Smooth muscle cell (in vitro differentiated cells): ENCODE results near the gene BIRC6. TPM values are rescaled to one million over a fixed set of nuclear protein-coding genes. Genes with fewer than 3 reads are reported as not detected.

Experiments
- DNase-seq: peaks from one replicate; lab custom pipeline; 2025; ENCODE audit not compliant: unreplicated experiment; lab: John Stamatoyannopoulos, UW
- H2AFZ ChIP-seq: fragments of 200-600 bp; sonication (generic); 2 replicates; pipeline ENCODE4 v1.6.0; 2016; ENCODE audit warnings: antibody characterized with exemption, low read depth, mild to moderate bottlenecking
- H3F3A ChIP-seq: fragments of 200-600 bp; sonication (generic); 2 replicates; pipeline ENCODE4 v1.6.0; 2017; ENCODE audit warnings: antibody characterized with exemption, low read depth
- H3K27ac ChIP-seq: fragments of 200-600 bp; sonication (generic); 2 replicates; pipeline ENCODE4 v1.5.1; 2016; ENCODE audit warnings: low read depth, mild to moderate bottlenecking
- H3K27me3 ChIP-seq: fragments of 200-600 bp; sonication (generic); 2 replicates; pipeline ENCODE4 v1.6.1; 2016; ENCODE audit warnings: low read depth, mild to moderate bottlenecking
- H3K36me3 ChIP-seq: fragments of 200-600 bp; sonication (generic); 2 replicates; pipeline ENCODE4 v1.5.1; 2016; ENCODE audit warnings: low read depth
- H3K4me1 ChIP-seq: fragments of 200-600 bp; sonication (generic); 2 replicates; pipeline ENCODE4 v1.5.1; 2016; ENCODE audit warnings: low read depth
- H3K4me2 ChIP-seq: fragments of 200-600 bp; sonication (generic); 2 replicates; pipeline ENCODE4 v1.6.0; 2016; ENCODE audit warnings: mild to moderate bottlenecking
- H3K4me3 ChIP-seq: fragments of 200-600 bp; sonication (generic); 2 replicates; pipeline ENCODE4 v1.5.1; 2016; ENCODE audit warnings: mild to moderate bottlenecking
- H3K79me2 ChIP-seq: fragments of 200-600 bp; sonication (generic); 2 replicates; pipeline ENCODE4 v1.6.0; 2016; ENCODE audit warnings: low read depth, mild to moderate bottlenecking
- H3K9ac ChIP-seq: fragments of 200-600 bp; sonication (generic); 2 replicates; pipeline ENCODE4 v1.6.0; 2016; ENCODE audit warnings: low read depth
- H3K9me3 ChIP-seq: fragments of 200-600 bp; sonication (generic); replicated peaks from 2 replicates; pipeline ENCODE4 v1.5.1; 2016; ENCODE audit warnings: low read depth
- H4K20me1 ChIP-seq: fragments of 200-600 bp; sonication (generic); 2 replicates; pipeline ENCODE4 v1.6.0; 2016; ENCODE audit warnings: low read depth
- WGBS: methylation state at CpG from one replicate; pipeline ENCODE4 v1.1.7; 2016; ENCODE audit warnings: low lambda C conversion rate; 5-methylcytosine and 5-hydroxymethylcytosine counted together
- polyA plus RNA-seq: library from polyadenylated mRNA; unstranded; fragments of >200 nt; fragmentation: Nextera tagmentation; extraction: Ambion mirVana; gene quantifications from 2 replicates; pipeline ENCODE4 v1.2.1, GENCODE V29; 2016
- total RNA-seq: library from RNA; depleted of rRNA; stranded (reverse); fragments of >200 nt; gene quantifications from 2 replicates; pipeline ENCODE4 v1.2.3, GENCODE V29; 2014
- TF ChIP-seq, protein P1 (sequence below): fragments of 200-600 bp; sonication (generic); IDR thresholded peaks from 2 replicates; pipeline ENCODE4 v1.5.1; 2017; ENCODE audit warnings: borderline replicate concordance, mild to moderate bottlenecking, antibody characterized with exemption; ENCODE audit not compliant: insufficient read depth, poor library complexity, severe bottlenecking

The BIRC6 gene
- total and polyA plus RNA-seq, 2 experiments from 2014 or later, result 12.4 to 79.8 TPM

DNA sequence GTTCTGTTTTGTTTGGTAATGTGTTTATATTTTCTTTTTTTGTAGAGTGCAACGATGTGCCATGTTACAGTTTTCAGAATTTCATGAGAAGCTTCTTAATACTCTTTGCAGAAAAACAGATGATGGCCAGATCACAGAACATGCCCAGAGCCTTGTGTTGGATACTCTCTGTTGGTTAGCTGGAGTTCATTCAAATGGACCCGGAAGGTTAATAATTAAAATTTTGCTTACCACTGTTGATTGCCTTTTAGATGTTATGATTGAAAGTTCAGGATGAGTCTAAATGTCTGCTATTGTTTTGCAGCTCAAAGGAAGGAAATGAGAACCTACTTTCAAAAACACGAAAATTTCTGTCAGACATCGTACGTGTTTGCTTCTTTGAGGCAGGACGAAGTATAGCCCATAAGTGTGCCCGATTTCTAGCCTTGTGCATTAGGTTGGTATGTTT, 85.2 kb downstream of the BIRC6 start:
- Histone ChIP-seq H3K9ac (no peak overlapping the region), H3K79me2 (peaks cover 10% of the 10 kb centered on the region), H3K4me2 (no peak overlapping the region), H3K4me1 (no peaks in the 10 kb centered on the region), H2AFZ (no peak overlapping the region), H3K9me3 (no peaks in the 10 kb centered on the region), H3K4me3 (no peak overlapping the region), H3K27ac (no peak overlapping the region), H3K36me3 (peaks cover 50% of the 10 kb centered on the region), H4K20me1 (peaks cover 3% of the 10 kb centered on the region), H3K27me3 (no peaks in the 10 kb centered on the region), H3F3A (no peaks in the 10 kb centered on the region)
- no peak for DNase-seq
- WGBS, result 97% methylated on average over 7 of the region's 7 CpGs
- TF ChIP-seq, protein P1, sequence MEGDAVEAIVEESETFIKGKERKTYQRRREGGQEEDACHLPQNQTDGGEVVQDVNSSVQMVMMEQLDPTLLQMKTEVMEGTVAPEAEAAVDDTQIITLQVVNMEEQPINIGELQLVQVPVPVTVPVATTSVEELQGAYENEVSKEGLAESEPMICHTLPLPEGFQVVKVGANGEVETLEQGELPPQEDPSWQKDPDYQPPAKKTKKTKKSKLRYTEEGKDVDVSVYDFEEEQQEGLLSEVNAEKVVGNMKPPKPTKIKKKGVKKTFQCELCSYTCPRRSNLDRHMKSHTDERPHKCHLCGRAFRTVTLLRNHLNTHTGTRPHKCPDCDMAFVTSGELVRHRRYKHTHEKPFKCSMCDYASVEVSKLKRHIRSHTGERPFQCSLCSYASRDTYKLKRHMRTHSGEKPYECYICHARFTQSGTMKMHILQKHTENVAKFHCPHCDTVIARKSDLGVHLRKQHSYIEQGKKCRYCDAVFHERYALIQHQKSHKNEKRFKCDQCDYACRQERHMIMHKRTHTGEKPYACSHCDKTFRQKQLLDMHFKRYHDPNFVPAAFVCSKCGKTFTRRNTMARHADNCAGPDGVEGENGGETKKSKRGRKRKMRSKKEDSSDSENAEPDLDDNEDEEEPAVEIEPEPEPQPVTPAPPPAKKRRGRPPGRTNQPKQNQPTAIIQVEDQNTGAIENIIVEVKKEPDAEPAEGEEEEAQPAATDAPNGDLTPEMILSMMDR, result no peak

DNA sequence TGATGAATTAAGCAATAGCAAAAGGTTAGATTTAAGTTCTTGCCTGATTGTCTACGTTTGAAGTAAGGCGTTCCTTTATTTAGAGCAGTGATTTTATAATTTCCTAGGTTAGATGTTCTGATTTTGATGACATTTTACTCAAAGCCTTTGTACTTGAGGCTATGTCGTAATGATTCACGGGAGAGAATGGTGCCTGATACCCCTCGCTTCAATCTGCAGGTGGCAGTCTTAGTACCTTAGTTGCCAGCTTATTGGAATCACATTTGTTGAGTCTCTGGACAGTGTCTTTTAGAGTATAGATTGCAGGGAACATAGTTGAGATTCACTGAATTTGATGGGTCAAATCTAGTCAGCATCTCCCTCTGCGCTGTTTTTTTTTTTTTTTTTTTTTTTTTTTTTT, 89.5 kb downstream of the BIRC6 start:
- Histone ChIP-seq H3K9me3 (no peaks in the 10 kb centered on the region), H3K27me3 (no peaks in the 10 kb centered on the region), H4K20me1 (no peaks in the 10 kb centered on the region), H2AFZ (no peak overlapping the region), H3K9ac (no peak overlapping the region), H3K4me3 (no peak overlapping the region), H3K36me3 (peaks cover 39% of the 10 kb centered on the region), H3F3A (no peaks in the 10 kb centered on the region), H3K4me2 (no peak overlapping the region), H3K79me2 (no peaks in the 10 kb centered on the region), H3K27ac (no peak overlapping the region), H3K4me1 (no peaks in the 10 kb centered on the region)
- TF ChIP-seq, protein P1, result no peak
- no peak for DNase-seq
- 97% methylated on average over 6 of the region's 6 CpGs for WGBS

DNA sequence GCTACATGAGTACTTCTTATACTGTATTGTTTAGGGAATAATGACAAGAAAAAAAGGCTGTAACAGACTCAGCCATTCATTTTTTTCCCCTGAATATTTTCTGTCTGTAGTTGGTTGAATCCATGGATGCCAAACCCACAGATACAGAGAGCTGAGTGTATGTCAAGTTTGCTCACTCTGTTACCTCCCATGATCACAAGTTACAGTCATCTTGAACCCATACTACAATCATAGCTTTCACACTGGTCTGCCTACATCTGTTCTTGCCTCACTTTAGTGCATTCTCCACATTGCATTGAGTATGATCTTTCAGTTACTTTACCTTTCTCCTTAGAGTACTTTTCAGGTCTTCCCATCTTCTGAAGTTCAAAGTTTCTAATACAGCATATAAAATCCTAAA, 94.0 kb downstream of the BIRC6 start:
- H2AFZ ChIP-seq, result no peak overlapping the region
- no peaks in the 10 kb centered on the region for H3K27me3 ChIP-seq
- H3K9ac ChIP-seq, result no peak overlapping the region
- H4K20me1 ChIP-seq, result no peaks in the 10 kb centered on the region
- peaks cover 4% of the 10 kb centered on the region for H3K36me3 ChIP-seq
- TF ChIP-seq, protein P1, result no peak
- H3K79me2 ChIP-seq, result peaks cover 7% of the 10 kb centered on the region
- DNase-seq, result no peak
- no peak overlapping the region for H3K27ac ChIP-seq
- H3K9me3 ChIP-seq, result no peaks in the 10 kb centered on the region
- no peaks in the 10 kb centered on the region for H3K4me1 ChIP-seq
- no peak overlapping the region for H3K4me3 ChIP-seq
- H3F3A ChIP-seq, result no peaks in the 10 kb centered on the region
- H3K4me2 ChIP-seq, result no peak overlapping the region

DNA sequence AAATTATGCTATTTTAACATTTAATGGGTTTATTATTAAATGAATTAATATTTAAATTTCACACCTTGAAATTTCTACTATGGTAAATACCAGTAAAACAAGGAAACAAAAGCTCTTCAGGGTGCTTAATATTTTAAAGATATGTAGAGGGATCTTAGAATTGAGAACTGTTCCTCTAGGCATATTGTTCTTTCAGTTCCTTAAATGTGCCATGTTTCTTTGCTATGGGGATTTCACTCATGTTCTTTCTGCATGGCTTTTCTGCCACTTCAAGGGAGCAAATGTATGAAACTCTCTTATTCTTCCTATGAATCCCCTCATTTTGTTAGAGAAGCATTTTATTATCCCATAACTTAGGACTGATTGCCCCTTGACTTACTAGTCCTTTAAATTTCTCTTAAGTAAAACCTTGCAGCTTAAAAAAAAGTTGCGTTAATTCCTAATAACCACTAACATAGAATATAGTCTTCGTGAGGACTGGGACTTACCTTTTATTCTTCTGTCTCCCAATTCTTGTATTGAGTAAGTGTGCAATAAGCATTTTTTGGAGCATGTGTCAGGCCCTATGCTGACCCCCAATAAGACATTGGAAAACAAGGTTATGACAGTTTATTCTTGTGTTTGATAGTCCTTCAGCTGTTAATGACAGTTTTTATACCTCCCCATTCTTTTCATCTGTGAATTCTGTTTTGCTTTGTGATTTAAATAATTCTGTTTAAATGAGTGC, 95.7 kb downstream of the BIRC6 start:
- Histone ChIP-seq H3K4me3 (no peak overlapping the region), H3K36me3 (peaks cover 4% of the 10 kb centered on the region), H3K9ac (no peak overlapping the region), H3K27ac (no peak overlapping the region), H4K20me1 (no peaks in the 10 kb centered on the region), H3F3A (no peaks in the 10 kb centered on the region), H3K4me1 (no peaks in the 10 kb centered on the region), H3K79me2 (peaks cover 14% of the 10 kb centered on the region), H2AFZ (no peak overlapping the region), H3K27me3 (no peaks in the 10 kb centered on the region), H3K9me3 (no peaks in the 10 kb centered on the region), H3K4me2 (no peak overlapping the region)
- WGBS, result 93% methylated on average over 2 of the region's 2 CpGs
- TF ChIP-seq, protein P1, result no peak
- no peak for DNase-seq
